Hepatocyte (in vitro differentiated cells): ENCODE results near the gene CCDC51.
"Not testable (repeated sequence)": the region's sequence is repeated elsewhere in the genome, so short reads cannot be mapped to it uniquely, and the experiment has no call there.

Source experiments
- CTCF ChIP-seq: fragments of 200-600 bp; sonication (generic); IDR thresholded peaks from 2 replicates; pipeline ENCODE4 v1.5.1; 2016; ENCODE audit warnings: antibody characterized with exemption, mild to moderate bottlenecking; ENCODE audit not compliant: poor library complexity
- EZH2phosphoT487 ChIP-seq: fragments of 200-600 bp; sonication (generic); IDR thresholded peaks from one replicate; pipeline ENCODE4 v1.6.1; 2018; ENCODE audit warnings: antibody characterized with exemption, mild to moderate bottlenecking, low read depth, moderate library complexity; ENCODE audit not compliant: unreplicated experiment, severe bottlenecking

- TF ChIP-seq CTCF, EZH2phosphoT487: not testable (repeated sequence)
These were observed 41.0 kb upstream of the CCDC51 start for GRCh38 chr3:48480891-48481290.
